HG03354 (cell line): ENCODE measurements around the gene SULT1A1.
"Not testable (repeated sequence)": the region's sequence is repeated elsewhere in the genome, so short reads cannot be mapped to it uniquely, and the experiment has no call there.

ENCODE experiments used
- ATAC-seq: cut with Tn5 transposase; IDR thresholded peaks from one replicate; pipeline ENCODE4 v1.9.1; 2021; ENCODE audit warnings: mild to moderate bottlenecking; ENCODE audit not compliant: unreplicated experiment, poor library complexity, severe bottlenecking

SULT1A1 gene

DNA sequence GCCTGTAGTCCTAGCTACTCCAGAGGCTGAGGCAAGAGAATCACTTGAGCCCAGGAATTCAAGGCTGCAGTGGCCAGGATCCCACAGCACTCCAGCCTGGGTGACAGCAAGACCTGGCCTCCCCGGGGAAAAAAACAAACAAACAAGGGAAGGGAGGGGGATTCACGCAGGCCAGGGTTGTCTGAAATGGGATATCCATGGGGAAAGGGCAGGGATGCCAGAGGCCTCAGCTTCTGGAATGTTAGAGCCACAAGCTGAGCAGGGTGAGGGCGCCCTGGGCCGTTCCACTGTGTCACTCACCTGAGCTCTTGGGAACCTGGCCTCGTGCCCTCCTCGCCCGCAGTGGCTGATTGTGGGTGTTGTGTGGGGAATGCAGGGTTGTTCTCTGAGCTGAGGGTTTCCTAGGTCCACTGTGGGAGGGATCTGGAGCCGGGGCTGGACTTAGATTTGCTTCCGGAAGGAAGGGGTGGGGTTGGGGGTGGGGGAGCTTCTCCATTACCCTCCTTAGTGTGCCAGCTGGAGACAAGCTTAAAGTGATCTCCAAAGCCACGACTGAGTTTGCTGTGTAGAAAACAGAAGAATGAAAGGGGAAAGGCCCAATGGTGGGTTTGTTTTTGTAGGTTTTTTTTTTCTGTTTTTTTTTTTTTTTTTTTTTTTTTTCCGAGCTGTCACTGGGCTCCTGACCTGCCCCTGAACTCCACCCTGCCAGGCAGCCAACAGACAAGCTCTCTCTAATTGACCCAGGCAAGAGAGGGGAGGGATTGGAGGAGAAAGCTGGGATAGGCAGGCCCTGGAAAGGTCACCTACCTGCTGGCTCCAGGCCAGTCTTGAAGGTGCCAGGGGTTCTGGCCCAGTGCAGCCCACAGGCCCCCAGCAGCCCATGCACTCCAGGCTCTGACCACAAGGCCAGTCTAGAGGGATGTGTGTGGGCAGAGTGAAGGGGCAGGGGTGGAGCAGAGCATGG, at the start of gene SULT1A1:
Gene SULT1A1, minus strand, starts transcription at position 414 of the 964 bp plus-strand sequence. CDS start 1,189 bp downstream, outside the sequence.
- ATAC-seq = no peak

DNA sequence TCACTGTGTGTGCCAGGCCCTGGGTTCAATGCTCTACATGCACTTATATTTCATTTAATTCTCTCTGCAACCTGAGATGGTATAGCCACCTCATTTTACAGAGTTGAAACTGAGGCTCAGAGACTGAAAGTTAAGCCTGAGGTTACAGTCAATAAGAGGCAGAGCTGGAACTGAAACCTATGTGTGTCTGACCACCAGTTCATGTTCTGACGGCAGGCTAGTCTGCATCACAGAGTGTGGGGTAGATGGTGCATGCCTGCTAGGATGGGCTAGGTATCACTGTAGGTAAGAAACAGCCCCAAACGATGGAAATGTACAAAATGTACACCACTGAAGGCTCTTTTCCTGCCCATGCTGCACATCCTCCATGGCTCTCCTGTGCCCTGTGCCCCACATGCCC, 30.1 kb upstream of the SULT1A1 start:
- not testable (repeated sequence) for ATAC-seq

- ATAC-seq = not testable (repeated sequence)
These were observed 28.5 kb upstream of the SULT1A1 start for GRCh38 chr16:28638359-28638758.

DNA sequence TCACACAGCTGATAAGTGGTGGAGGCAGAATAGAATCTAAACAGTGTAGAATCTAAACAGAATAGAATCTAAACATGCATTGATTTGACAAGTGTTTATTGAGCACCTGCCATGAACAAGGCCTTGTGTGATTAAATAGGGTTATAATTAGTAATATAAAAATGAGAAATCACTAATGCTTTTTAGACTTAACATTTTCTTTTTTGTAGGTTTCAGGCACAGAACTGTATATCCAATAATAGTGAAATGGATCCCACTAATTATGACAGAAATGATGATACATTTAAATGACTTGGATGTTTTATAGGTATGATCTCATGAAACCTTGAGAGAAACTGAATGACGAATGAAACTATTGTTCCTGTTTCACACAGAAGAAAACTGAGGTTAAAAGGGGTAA, 27.9 kb upstream of the SULT1A1 start, which contains the start of gene NPIPB8:
Gene NPIPB8, plus strand, starts transcription at position 301 of the 400 bp plus-strand sequence. CDS start 296 bp downstream, outside the sequence.
- not testable (repeated sequence) for ATAC-seq

GRCh38 chr16:28636093-28636823, 26.4 kb upstream of the SULT1A1 start:
- not testable (repeated sequence) for ATAC-seq

- not testable (repeated sequence) for ATAC-seq
These were observed 21.1 kb upstream of the SULT1A1 start for GRCh38 chr16:28630905-28631304.

DNA sequence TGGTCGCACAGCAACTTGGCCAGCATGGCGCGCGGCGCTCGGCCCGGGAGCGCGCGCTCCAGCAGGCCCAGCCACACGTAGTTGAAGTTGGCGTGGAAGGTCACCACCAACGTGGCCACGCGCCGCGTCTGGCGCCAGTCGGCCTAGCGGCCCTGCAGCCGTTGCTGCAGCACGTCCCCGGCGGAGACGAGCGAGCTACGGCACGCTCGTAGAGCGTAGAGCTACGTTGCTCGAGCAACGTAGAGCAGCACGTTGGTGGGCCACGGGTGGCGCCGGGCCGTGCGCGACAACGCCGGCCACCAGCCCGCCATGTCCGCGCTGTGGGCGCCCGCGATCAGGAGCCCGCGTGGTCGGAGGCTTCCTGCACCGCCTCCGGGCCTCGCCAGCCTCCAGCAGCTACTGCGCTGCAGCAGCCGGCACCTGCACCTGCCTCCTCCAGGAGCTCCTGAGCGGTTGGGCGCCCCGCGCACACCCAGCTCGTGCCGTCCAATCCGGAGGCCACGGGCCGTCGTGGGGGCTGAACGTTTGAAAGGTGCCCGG, 13.4 kb upstream of the SULT1A1 start:
- no peak for ATAC-seq

DNA sequence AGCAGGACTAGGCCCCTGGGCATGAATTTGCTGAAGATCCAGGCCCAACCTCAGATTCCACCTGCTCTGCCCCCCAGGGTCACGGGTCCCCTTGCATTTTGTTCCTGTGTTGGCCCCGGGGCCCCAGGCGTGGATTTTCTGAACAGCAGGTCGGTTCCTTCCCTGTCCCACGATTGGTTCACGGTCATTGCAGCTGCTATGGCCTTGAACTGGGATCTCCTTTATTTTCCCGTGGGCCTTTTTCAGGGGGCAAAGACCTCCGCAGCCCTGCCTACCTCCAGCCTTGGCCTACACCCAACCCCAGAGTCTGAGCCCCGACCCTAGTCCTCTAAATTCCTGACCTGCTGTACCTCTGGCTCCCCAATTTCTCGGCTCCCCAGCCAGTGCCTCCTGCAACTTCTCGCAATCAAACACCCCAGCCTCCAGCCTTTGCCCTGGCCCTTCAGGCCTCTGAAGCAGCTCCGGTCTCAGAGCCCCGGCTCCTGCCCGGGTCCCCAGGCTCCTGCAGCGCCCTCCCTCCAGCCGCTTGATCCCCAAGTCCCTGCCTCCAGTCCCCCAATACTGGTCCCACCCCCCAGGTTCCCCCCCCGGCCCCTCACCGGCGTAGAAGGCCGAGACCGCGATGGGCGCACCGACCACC, 12.8 kb upstream of the SULT1A1 start:
- ATAC-seq = not testable (repeated sequence)

- no peak for ATAC-seq
These were observed 11.8 kb upstream of the SULT1A1 start for GRCh38 chr16:28621481-28622155.

DNA sequence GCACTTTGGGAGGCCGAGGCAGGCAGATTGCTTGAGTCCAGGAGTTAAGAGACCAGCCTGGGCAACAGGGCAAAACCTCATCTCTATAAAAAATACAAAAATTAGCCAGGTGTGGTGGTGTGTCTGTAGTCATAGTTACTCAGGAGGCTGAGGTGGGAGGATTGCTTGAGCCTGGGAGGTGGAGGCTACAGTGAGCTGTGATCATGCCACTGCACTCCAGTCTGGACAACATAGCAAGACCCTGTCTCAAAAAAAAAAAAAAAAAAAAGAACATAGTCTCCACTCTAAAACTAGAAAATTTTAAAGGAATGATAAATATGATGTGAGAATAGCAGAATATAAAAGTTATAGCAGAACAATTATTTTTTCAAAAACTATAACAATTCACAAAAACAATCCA, 10.5 kb upstream of the SULT1A1 start:
- ATAC-seq = not testable (repeated sequence)

DNA sequence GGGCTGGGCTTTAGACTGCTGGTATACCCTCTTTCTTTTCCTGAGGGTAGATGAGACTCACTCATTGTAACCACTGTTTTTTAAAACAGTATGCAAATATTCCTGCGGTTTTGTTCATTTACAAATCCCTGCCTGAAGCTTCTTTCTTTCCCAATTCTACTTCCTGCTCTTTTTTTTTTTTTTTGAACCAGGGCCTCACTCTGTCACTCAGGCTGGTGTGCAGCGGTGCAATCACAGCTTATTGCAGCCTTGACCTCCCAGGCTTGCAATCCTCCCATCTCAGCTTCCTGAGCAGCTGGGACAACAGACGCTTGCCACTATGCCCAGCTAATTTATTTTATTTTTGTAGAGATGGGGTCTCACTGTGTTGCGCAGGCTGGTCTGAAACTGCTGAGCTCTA, 8.0 kb upstream of the SULT1A1 start:
- ATAC-seq = no peak

DNA sequence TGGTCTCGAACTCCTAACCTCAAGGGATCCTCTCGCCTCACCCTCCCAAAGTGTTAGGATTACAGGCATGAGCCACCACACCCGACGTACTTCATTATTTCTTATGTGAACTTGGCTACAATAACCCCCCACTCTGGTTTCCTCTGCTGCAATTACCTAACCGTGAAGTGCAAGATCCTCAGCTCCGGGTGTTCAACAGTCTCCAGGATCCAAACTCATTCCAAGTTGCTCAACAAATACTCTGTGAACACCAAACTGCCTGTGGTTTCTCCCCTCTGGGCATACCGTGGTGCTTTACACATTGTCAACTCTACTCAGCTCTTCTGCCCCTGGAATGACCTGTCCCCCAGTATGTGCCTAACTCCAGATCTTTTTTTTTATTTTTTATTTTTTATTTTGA, 6.8 kb upstream of the SULT1A1 start:
- ATAC-seq = no peak

DNA sequence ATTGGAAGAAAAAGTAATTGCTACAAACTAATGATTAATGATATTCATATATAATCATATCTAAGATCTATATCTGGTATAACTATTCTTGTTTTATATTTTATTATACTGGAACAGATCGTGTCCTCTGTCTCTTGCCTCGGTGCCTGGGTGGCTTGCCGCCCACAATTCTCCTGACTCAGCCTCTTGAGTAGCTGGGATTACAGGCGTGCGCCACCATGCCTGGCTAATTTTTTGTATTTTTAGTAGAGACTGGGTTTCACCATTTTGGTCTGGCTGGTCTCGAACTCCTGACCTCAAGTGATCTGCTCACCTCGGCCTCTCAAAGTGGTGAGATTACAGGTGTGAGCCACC, 6.4 kb upstream of the SULT1A1 start:
- ATAC-seq = not testable (repeated sequence)

DNA sequence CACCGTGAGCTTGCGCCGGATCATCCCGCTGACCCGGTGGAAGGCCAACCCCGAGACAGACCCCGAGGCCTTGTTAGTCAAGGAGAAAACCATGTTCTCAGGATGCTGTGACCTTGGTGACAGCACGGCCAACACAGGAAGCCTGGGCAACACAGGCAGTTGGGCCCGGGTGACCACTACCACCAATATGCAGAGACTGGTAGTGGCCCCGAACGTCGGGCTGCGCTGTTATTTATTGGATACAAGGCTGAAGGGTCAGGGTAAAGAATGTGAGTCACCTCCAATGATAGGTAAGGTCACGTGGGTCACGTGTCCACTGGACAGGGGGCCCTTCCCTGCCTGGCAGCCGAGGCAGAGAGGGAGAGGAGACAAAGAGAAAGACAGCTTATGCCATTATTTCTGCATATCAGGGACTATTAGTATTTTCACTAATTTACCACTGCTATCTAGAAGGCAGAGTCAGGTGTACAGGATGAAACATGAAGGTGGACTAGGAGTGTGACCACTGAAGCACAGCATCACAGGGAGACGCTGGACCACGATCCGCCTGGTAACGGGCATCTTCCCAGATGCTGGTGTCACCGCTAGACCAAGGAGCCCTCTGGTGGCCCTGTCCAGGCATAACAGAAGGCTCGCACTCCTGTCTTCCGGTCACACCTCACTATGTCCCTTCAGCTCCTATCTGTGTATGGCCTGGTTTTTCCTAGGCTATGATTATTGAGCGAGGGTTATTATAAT, 5.8 kb upstream of the SULT1A1 start:
- ATAC-seq = not testable (repeated sequence)

DNA sequence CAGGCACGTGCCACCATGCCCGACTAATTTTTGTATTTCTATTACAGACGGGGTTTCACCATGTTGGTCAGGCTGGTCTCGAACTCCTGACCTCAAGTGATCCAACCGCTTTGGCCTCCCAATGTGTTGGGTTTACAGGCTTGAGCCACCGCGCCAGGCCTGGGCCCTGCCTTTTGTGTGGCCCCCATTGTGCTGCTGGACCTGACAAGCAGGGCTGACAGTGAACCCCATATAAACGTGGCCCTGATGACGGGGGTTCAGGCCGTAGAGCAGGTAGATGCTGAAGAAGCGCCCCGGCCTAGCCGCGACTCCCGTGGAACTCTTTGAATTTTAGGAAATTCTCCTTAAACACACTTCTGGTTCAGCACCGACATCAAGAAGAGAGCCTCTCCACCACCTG, 4.7 kb upstream of the SULT1A1 start:
- ATAC-seq = not testable (repeated sequence)

DNA sequence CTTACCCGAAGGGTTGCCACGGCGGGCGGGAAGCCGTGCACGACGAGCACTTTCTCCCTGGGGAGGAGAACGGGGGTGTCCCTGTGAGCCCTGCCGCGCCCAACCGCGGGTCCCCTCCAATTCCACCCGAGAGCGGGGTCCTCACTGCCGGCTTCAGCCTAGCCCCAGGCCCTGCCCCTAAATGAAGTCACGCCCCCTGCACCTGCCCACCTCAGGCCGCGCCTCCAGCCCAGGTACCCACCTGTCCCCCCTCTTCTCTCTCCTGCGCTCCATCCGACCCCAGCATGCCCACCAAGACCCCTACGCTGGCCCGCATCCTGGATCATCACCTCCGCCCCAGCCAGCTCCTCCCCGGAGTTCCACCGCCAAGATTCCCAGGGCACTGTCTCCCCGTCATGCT, 4.1 kb upstream of the SULT1A1 start:
- ATAC-seq = not testable (repeated sequence)

GRCh38 chr16:28612359-28613280, 2.8 kb upstream of the SULT1A1 start:
- ATAC-seq = peak; percentile 74
